DOHH2 (cell line): Measurements from ENCODE around the gene SORL1.

Experiments used
- CTCF ChIP-seq: fragments of 200-600 bp; sonication (generic); IDR thresholded peaks from one replicate; pipeline ENCODE4 v1.5.1; 2014; ENCODE audit warnings: antibody characterized with exemption, mild to moderate bottlenecking, low read depth, low read length; ENCODE audit not compliant: poor library complexity, severe bottlenecking
- EZH2phosphoT487 ChIP-seq: fragments of 200-600 bp; sonication (generic); IDR thresholded peaks from 2 replicates; pipeline ENCODE4 v1.6.1; 2017; ENCODE audit warnings: borderline replicate concordance, mild to moderate bottlenecking, antibody characterized with exemption, low read length, moderate library complexity, mixed read lengths

GRCh38 chr11:121552644-121553043 is 100.5 kb downstream of the SORL1 start:
- TF ChIP-seq CTCF (no peak), EZH2phosphoT487 (no peak)
